Measurements from ENCODE around the gene NUCB1. TPM values are rescaled to one million over a fixed set of nuclear protein-coding genes. Genes with fewer than 3 reads are reported as not detected.
A peak's percentile ranks its signal among the peaks of the same experiment; 100 is the strongest.

Gene NUCB1
- total and polyA plus RNA-seq, 9 of the 15 experiments (the other 6 are each of a cell fraction or from before 2014, with no cell fraction given) = 3.1 to 153 (median 71.7) TPM

DNA sequence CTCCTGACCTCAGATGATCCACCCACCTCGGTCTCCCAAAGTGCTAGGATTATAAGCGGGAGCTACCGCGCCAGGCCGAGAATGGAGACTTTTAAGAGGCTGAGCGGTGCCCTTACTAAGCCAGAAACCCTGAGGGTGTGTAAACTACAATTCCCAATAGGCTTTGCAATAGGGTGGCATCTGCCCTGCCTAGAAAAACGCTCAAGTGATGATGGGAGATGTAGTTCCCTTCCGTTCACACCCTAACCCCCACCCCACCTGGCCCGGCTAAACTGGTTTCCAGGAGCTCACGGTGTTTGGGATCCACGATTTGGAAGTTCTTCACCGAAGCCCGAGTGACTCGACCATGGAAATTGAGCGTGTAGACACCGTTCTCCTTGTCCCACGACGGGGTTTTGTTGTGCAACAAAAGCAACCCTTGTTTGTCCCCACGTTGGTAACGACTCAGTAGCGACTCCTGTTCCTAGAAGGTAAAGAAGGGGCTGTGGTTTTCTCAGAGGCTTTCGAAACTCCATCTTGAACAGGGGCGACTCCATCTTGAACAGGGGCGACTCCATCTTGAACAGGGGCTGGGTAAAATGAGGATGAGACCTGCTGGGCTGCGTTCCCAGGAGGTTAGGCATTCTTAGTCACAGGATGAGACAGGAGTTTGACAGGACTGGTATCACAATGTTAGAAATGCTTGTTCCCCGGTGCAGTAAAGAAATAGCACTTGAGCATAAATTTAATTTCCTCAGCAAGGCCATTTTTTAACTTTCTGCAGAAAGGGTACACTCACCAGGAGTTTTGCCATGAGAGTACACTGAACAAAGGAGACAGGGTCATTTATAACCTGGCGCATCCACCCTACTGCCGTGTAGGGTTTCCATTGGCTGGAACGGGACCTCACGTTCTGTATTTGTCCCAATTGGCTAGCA lies 18.1 kb upstream of the NUCB1 start (continued):
- TF ChIP-seq SRSF1 (IDR thresholded peaks at IDR 0.05; ENCODE audit: low read depth, low read length) (no peak), PRPF4 (IDR thresholded peaks at IDR 0.05; ENCODE audit: insufficient read depth, low read depth, low read length, poor library complexity, severe bottlenecking) (no peak), NFRKB (IDR thresholded peaks at IDR 0.05; ENCODE audit: low read depth) (no peak), NFE2L1 (tag; IDR thresholded peaks at IDR 0.05; ENCODE audit: borderline replicate concordance, low read depth) (peak; percentile 22; the same call in 1 of the 2 replicates), POLR2G (IDR thresholded peaks at IDR 0.05; ENCODE audit: low read depth, low read length) (0 out of 2 replicates have a peak, but pooled peaks have one; percentile 23), BCL6 (CRISPR knock-in tag; IDR thresholded peaks at IDR 0.05) (peak; percentile 86), YY1 (IDR thresholded peaks at IDR 0.05; ENCODE audit: borderline replicate concordance in 1 of 3, control insufficient read depth in 1 of 3, extremely low read depth in 1 of 3, insufficient read depth in 3 of 3, insufficient read length in 1 of 3, insufficient replicate concordance in 2 of 3, low read depth in 1 of 3, low read length in 2 of 3) (peak in 1 of 3 experiments; percentile 57), ZFPM2 (CRISPR knock-in tag; IDR thresholded peaks at IDR 0.05) (0 out of 2 replicates have a peak, but pooled peaks have one; percentile 58), HIVEP1 (CRISPR knock-in tag; IDR thresholded peaks at IDR 0.05) (peak; percentile 85; the same call in 1 of the 2 replicates), ZNF146 (CRISPR knock-in tag; IDR thresholded peaks at IDR 0.05; ENCODE audit: unreplicated experiment) (no peak), MYBL2 (IDR thresholded peaks at IDR 0.05; ENCODE audit: low read depth) (no peak), MYBL2 (CRISPR knock-in tag; IDR thresholded peaks at IDR 0.05; ENCODE audit: borderline replicate concordance) (no peak), ZNF699 (CRISPR knock-in tag; IDR thresholded peaks at IDR 0.05; ENCODE audit: insufficient replicate concordance) (peak; percentile 87), ARHGAP35 (IDR thresholded peaks at IDR 0.05; ENCODE audit: partially characterized antibody) (no peak)
- TF ChIP-seq, protein P1, sequence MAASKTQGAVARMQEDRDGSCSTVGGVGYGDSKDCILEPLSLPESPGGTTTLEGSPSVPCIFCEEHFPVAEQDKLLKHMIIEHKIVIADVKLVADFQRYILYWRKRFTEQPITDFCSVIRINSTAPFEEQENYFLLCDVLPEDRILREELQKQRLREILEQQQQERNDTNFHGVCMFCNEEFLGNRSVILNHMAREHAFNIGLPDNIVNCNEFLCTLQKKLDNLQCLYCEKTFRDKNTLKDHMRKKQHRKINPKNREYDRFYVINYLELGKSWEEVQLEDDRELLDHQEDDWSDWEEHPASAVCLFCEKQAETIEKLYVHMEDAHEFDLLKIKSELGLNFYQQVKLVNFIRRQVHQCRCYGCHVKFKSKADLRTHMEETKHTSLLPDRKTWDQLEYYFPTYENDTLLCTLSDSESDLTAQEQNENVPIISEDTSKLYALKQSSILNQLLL (CRISPR knock-in tag; IDR thresholded peaks at IDR 0.05; ENCODE audit: borderline replicate concordance) = no peak
- TF ChIP-seq, protein P2, sequence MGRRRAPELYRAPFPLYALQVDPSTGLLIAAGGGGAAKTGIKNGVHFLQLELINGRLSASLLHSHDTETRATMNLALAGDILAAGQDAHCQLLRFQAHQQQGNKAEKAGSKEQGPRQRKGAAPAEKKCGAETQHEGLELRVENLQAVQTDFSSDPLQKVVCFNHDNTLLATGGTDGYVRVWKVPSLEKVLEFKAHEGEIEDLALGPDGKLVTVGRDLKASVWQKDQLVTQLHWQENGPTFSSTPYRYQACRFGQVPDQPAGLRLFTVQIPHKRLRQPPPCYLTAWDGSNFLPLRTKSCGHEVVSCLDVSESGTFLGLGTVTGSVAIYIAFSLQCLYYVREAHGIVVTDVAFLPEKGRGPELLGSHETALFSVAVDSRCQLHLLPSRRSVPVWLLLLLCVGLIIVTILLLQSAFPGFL (CRISPR knock-in tag; IDR thresholded peaks at IDR 0.05) = no peak
- TF ChIP-seq, protein P3, sequence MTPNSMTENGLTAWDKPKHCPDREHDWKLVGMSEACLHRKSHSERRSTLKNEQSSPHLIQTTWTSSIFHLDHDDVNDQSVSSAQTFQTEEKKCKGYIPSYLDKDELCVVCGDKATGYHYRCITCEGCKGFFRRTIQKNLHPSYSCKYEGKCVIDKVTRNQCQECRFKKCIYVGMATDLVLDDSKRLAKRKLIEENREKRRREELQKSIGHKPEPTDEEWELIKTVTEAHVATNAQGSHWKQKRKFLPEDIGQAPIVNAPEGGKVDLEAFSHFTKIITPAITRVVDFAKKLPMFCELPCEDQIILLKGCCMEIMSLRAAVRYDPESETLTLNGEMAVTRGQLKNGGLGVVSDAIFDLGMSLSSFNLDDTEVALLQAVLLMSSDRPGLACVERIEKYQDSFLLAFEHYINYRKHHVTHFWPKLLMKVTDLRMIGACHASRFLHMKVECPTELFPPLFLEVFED (CRISPR knock-in tag; conservative IDR thresholded peaks at IDR 0.05) = 0 out of 2 replicates have a peak, but pooled peaks have one; percentile 58
- TF ChIP-seq, protein P4, sequence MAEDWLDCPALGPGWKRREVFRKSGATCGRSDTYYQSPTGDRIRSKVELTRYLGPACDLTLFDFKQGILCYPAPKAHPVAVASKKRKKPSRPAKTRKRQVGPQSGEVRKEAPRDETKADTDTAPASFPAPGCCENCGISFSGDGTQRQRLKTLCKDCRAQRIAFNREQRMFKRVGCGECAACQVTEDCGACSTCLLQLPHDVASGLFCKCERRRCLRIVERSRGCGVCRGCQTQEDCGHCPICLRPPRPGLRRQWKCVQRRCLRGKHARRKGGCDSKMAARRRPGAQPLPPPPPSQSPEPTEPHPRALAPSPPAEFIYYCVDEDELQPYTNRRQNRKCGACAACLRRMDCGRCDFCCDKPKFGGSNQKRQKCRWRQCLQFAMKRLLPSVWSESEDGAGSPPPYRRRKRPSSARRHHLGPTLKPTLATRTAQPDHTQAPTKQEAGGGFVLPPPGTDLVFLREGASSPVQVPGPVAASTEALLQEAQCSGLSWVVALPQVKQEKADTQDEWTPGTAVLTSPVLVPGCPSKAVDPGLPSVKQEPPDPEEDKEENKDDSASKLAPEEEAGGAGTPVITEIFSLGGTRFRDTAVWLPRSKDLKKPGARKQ (CRISPR knock-in tag; IDR thresholded peaks at IDR 0.05) = peak; percentile 71; the same call in 1 of the 2 replicates
- TF ChIP-seq, protein P5, sequence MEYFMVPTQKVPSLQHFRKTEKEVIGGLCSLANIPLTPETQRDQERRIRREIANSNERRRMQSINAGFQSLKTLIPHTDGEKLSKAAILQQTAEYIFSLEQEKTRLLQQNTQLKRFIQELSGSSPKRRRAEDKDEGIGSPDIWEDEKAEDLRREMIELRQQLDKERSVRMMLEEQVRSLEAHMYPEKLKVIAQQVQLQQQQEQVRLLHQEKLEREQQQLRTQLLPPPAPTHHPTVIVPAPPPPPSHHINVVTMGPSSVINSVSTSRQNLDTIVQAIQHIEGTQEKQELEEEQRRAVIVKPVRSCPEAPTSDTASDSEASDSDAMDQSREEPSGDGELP (CRISPR knock-in tag; IDR thresholded peaks at IDR 0.05; ENCODE audit: borderline replicate concordance) = peak; percentile 30; the same call in 1 of the 2 replicates
